ENCODE measurements around the gene RAPGEF1.

Gene RAPGEF1

GRCh38 chr9:131546336-131547084 is 193.4 kb downstream of the RAPGEF1 start:
- in situ Hi-C loops (cut with MboI; ENCODE audit: low sequenced_read_pairs) = no loop called here

- in situ Hi-C loops (cut with MboI; ENCODE audit: low sequenced_read_pairs) = no loop called here
Measured at GRCh38 chr9:131545786-131546335, 194.0 kb downstream of the RAPGEF1 start.

GRCh38 chr9:131545003-131545785 is 194.7 kb downstream of the RAPGEF1 start, which contains the start of gene PRRT1B:
Gene PRRT1B, plus strand, starts transcription at chr9:131545523. Its CDS starts 93 bp downstream, at chr9:131545616.
- in situ Hi-C loops (cut with MboI; ENCODE audit: low sequenced_read_pairs) = no loop called here

- in situ Hi-C loops (cut with MboI; ENCODE audit: low sequenced_read_pairs) = no loop called here
Measured at GRCh38 chr9:131543141-131543540, 196.7 kb downstream of the RAPGEF1 start.

- in situ Hi-C loops (cut with MboI; ENCODE audit: low sequenced_read_pairs) = no loop called here
Measured at GRCh38 chr9:131539223-131539923, 200.5 kb downstream of the RAPGEF1 start.

GRCh38 chr9:131537946-131538345 is 201.9 kb downstream of the RAPGEF1 start:
- in situ Hi-C loops (cut with MboI; ENCODE audit: low sequenced_read_pairs) = no loop called here

- in situ Hi-C loops (cut with MboI; ENCODE audit: low sequenced_read_pairs) = no loop called here
Measured at GRCh38 chr9:131534721-131535237, 205.1 kb downstream of the RAPGEF1 start.

- in situ Hi-C loops (cut with MboI; ENCODE audit: low sequenced_read_pairs) = no loop called here
Measured at GRCh38 chr9:131530920-131531832, 208.7 kb downstream of the RAPGEF1 start, which contains the start of gene UCK1. Gene UCK1, minus strand, starts transcription at chr9:131531263. Its CDS starts 89 bp downstream, at chr9:131531174.

- in situ Hi-C loops (cut with MboI; ENCODE audit: low sequenced_read_pairs) = no loop called here
Measured at GRCh38 chr9:131530546-131530919, 209.3 kb downstream of the RAPGEF1 start.

- in situ Hi-C loops (cut with MboI; ENCODE audit: low sequenced_read_pairs) = no loop called here
Measured at GRCh38 chr9:131529597-131530545, 210.0 kb downstream of the RAPGEF1 start.

- in situ Hi-C loops (cut with MboI; ENCODE audit: low sequenced_read_pairs) = no loop called here
Measured at GRCh38 chr9:131528886-131529505, 210.9 kb downstream of the RAPGEF1 start.

- in situ Hi-C loops (cut with MboI; ENCODE audit: low sequenced_read_pairs) = no loop called here
Measured at GRCh38 chr9:131528186-131528585, 211.7 kb downstream of the RAPGEF1 start.

Data from HL-60/S4 (cell line).